NCI-H82 treated with DMSO at 0.1 percent for 48 hours (cell line): ENCODE data around the gene TKFC.

Experiments
- DNase-seq: peaks from one replicate; lab custom pipeline; 2025; ENCODE audit not compliant: unreplicated experiment; lab: John Stamatoyannopoulos, UW

Gene TKFC

GRCh38 chr11:61343792-61344745 lies 11.0 kb downstream of the TKFC start:
- no peak for DNase-seq

- no peak for DNase-seq
Measured at GRCh38 chr11:61345170-61345610, 12.2 kb downstream of the TKFC start.

GRCh38 chr11:61345954-61346843 lies 13.2 kb downstream of the TKFC start:
- no peak for DNase-seq

- no peak for DNase-seq
Measured at GRCh38 chr11:61347916-61348461, 15.0 kb downstream of the TKFC start.

- no peak for DNase-seq
Measured at GRCh38 chr11:61349189-61349751, 16.2 kb downstream of the TKFC start.

- no peak for DNase-seq
Measured at GRCh38 chr11:61349916-61350315, 16.9 kb downstream of the TKFC start.

- DNase-seq, result no peak
Measured at GRCh38 chr11:61350336-61350735, 17.3 kb downstream of the TKFC start.

- no peak for DNase-seq
Measured at GRCh38 chr11:61350803-61351202, 17.8 kb downstream of the TKFC start.

GRCh38 chr11:61352038-61352437 lies 19.0 kb downstream of the TKFC start:
- DNase-seq, result no peak

GRCh38 chr11:61353131-61354067 lies 20.4 kb downstream of the TKFC start:
- DNase-seq, result no peak

- no peak for DNase-seq
Measured at GRCh38 chr11:61354208-61354607, 21.2 kb downstream of the TKFC start.

GRCh38 chr11:61356706-61357105 lies 23.7 kb downstream of the TKFC start:
- no peak for DNase-seq

- no peak for DNase-seq
Measured at GRCh38 chr11:61357233-61357893, 24.3 kb downstream of the TKFC start.

- no peak for DNase-seq
Measured at GRCh38 chr11:61357894-61358239, 24.8 kb downstream of the TKFC start.

GRCh38 chr11:61358566-61358965 lies 25.5 kb downstream of the TKFC start:
- DNase-seq, result no peak

- no peak for DNase-seq
Measured at GRCh38 chr11:61359516-61359915, 26.5 kb downstream of the TKFC start.

- DNase-seq, result no peak
Measured at GRCh38 chr11:61361237-61361740, 28.3 kb downstream of the TKFC start.

- DNase-seq, result peak; percentile 75
Measured at GRCh38 chr11:61361741-61362541, 28.9 kb downstream of the TKFC start, which contains the start of the genes CYB561A3 and TMEM138. CYB561A3 (minus strand) TSS chr11:61361882; CDS start chr11:61356713, 5,169 bp downstream. TMEM138 (plus strand) TSS chr11:61362374; CDS start chr11:61364391, 2,017 bp downstream.
